Measurements from ENCODE around the gene RFWD3.

RFWD3 gene

GRCh38 chr16:74575175-74575806, 91.4 kb downstream of the RFWD3 start:
- peaks cover 45% of the 10 kb centered on the region for H3K4me1 Mint-ChIP-seq
- peaks cover 8% of the 10 kb centered on the region for H3K36me3 Mint-ChIP-seq (ENCODE audit: low read depth)
- H3K9me3 Mint-ChIP-seq, result no peaks in the 10 kb centered on the region
- peak overlapping the region; percentile 55 for H3K27ac Mint-ChIP-seq
- TF ChIP-seq CTCF (IDR thresholded peaks at IDR 0.05), result no peak
- DNase-seq, result no peak
- no peak overlapping the region for H3K4me3 Mint-ChIP-seq
- H3K27me3 Mint-ChIP-seq (ENCODE audit: low read depth, poor library complexity), result no peaks in the 10 kb centered on the region

DNA sequence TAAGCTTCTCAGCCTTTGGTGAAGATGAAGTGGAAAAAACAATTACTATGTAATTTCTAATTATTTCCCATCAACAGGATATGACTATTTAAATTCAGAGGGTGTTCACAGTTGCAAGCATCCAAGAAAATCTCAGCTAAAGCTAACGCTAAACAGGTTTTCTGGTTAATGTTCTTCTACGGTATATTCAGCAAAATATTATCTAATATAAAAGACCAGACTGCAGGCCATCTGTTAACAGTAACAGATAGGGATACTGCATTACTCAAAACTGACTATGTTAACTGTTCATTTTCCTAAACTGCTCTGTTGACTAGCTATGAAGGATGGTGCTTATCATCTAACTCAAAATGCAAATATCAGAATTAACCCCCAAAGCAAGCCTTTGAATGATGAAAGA, 92.5 kb downstream of the RFWD3 start:
- peaks cover 5% of the 10 kb centered on the region for H3K36me3 Mint-ChIP-seq (ENCODE audit: low read depth)
- no peaks in the 10 kb centered on the region for H3K9me3 Mint-ChIP-seq
- H3K4me3 Mint-ChIP-seq, result no peak overlapping the region
- H3K27me3 Mint-ChIP-seq (ENCODE audit: low read depth, poor library complexity), result no peaks in the 10 kb centered on the region
- H3K27ac Mint-ChIP-seq, result peak overlapping the region; percentile 31
- H3K4me1 Mint-ChIP-seq, result peaks cover 43% of the 10 kb centered on the region
- no peak for DNase-seq
- no peak for TF ChIP-seq CTCF (IDR thresholded peaks at IDR 0.05)

DNA sequence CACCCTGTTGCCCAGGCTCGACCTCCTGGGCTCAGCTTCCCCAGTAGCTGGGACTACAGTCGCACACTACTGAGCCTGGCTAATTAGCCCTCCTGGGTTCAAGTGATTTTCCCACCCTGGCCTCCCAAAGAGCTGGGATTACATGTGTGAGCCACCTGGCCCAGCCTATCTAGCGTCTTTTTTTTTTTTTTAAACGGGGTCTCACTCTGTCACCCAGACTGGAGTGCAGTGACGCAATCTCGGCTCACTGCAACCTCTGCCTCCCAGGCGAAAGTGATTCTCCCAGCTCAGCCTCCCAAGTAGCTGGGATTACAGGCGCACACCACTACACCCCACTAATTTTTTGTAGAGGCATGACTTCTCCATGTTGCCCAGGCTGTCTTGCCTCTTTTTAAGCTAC, 93.1 kb downstream of the RFWD3 start:
- Mint-ChIP-seq H3K4me1 (peaks cover 42% of the 10 kb centered on the region), H3K27ac (peak overlapping the region; percentile 31), H3K4me3 (no peak overlapping the region), H3K27me3 (ENCODE audit: low read depth, poor library complexity) (no peaks in the 10 kb centered on the region), H3K9me3 (no peaks in the 10 kb centered on the region), H3K36me3 (ENCODE audit: low read depth) (peaks cover 5% of the 10 kb centered on the region)
- no peak for DNase-seq
- TF ChIP-seq CTCF (IDR thresholded peaks at IDR 0.05), result no peak
